Neural progenitor cell (in vitro differentiated cells): ENCODE measurements around the gene ARIH1.
"Not testable (repeated sequence)": the region's sequence is repeated elsewhere in the genome, so short reads cannot be mapped to it uniquely, and the experiment has no call there.

Source experiments
- CTCF ChIP-seq: fragments of 200-600 bp; sonication (generic); IDR thresholded peaks from 2 replicates; pipeline ENCODE4 v1.5.1; 2017; ENCODE audit warnings: antibody characterized with exemption, mild to moderate bottlenecking
- EZH2 ChIP-seq: fragments of 200-600 bp; sonication (generic); IDR thresholded peaks from 2 replicates; pipeline ENCODE4 v1.6.1; 2017; ENCODE audit warnings: antibody characterized with exemption, mild to moderate bottlenecking, moderate library complexity

- peak; percentile 37 for TF ChIP-seq CTCF
- not testable (repeated sequence) for TF ChIP-seq EZH2
These were observed 141.6 kb downstream of the ARIH1 start for GRCh38 chr15:72615533-72616233.
